Measurements from ENCODE around the gene TMEM52.
A peak's percentile ranks its signal among the peaks of the same experiment; 100 is the strongest.

TMEM52 gene

GRCh38 chr1:1914971-1915692, 3.9 kb downstream of the TMEM52 start, which contains the start of gene CALML6:
CALML6 (plus strand) TSS chr1:1915260; CDS start chr1:1915281, 21 bp downstream.
- no peak for DNase-seq (ENCODE audit: low read depth in 2 of 2)

DNA sequence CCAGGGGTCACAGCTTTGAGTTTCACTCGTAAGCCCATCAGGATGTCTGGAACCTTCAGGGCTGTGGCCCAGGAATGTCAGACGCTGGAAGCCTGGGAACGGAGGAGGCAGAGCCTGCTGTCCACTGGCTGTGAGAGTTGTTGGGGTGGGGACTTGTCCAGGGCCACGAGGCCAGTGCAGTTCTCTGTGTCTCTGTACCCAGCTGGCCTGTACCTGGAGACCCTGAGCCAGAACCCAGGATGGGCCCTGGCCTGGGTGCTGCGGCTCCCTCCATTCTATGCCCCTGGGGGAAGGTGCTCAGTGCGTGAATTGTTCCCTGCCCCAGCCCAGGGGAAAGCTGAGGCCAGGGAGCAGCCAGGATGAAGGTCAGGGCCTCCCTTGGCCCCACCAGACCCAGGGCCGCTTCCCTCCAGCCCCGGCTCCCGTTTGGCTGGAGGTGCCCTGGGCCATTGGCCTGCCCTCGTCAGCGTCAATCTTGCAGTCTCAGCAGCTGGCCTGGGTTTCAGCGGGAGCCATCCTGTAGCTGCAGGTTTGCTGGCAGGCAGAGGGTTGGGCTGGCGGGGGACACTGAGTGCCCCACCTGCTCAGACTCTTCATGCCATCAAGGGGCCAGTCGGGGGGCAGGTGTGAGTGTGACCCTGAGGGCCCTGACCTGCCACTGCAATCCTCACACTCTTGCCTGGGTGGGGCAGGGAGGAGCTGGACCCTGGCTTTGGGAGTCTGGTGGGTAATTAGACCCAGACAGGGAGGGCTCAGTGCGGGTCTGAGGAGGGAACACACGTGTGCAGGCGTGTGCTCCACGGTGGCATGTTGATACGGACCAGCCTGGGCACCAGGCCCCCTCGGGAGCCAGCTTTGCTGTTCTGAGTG, 4.7 kb downstream of the TMEM52 start:
- DNase-seq (ENCODE audit: low read depth in 2 of 2), result no peak

DNA sequence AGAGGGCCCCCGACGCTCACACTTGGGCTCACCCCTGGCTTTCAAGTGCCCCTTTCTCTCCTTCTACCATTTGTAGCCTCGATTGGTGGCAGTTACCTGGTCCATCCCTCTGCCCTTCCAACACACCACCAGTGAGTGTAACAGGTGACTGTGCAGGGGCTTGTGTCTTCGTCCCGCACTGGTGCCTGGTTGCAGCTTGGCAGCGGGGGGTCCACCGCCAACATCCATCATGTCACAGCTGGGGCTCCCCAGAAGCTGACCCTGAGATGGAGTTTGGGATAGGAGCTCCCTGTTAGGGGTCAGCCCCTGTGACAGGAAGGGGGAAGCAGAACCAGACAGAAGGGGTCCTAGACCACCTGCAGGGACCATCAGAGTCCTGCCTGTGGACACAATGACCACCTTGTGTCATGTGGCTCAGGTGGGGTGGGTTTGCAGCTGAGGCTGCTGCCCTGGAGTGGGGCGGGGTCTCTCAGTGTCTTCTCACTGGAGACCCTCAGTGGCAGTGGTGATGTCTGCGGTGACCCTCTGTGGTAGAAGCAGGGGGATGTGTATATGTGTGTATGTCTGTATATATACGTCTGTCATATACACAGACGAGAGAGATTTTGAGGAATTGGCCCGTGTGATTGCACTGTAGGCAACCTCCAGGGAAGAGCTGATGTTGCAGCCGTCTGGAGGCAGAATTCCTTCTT, 7.6 kb downstream of the TMEM52 start:
- DNase-seq (ENCODE audit: low read depth in 2 of 2), result no peak

DNA sequence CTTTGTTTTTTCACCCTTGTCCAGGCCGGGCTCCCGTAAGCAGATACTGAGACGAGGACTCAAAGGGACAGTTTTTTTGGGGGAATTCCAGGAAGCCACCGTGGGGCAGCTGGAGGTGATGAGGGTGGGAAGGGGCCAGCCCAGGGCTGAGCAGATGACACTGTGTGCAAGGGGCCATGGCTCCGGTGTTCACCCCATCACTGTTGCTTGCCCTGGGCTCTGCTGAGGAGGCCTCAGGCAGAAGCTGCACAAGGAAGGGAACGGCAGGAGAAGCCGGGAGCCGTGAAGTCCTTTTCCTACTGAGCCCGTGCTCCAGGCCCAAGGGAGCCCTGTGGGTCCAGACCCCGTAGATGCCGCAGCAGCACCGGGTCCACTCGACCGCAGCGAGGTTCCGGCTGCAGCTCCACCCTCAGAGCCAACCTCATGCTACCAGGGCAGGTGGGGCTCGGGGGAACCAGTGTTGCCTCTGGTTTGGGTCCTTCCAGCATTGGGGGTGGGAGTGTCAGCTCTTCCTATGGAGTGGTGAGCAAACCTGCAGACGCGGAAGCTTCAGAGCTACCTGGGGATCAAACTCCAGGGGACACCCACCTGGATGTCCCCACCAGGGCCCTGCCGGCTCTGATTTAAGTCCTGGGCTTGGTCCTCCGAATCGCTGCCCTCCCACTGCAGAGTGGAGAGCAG, 8.3 kb downstream of the TMEM52 start:
- no peak for DNase-seq (ENCODE audit: low read depth in 2 of 2)

DNA sequence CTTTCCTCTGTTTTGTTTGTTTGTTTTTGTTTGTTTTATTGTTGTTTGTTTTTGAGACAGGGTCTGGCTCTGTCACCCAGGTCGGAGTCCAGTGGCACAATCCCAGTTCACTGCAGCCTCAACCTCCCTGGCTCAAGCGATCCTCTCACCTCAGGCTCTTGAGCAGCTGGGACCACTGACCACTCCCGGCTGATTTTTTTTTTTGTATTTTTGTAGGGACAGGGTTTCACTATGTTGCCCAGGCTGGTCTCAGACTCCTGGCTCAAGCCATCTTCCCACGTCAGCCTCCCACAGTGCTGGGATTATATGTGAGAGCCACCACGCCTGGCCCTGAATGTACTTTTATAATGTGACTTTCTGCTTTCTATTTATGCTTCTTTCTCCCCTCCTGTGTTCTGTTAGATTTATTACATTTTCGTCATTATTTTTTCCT, 9.0 kb downstream of the TMEM52 start:
- DNase-seq (ENCODE audit: low read depth in 2 of 2), result no peak

GRCh38 chr1:1908506-1908791, 10.6 kb downstream of the TMEM52 start:
- no peak for DNase-seq (ENCODE audit: low read depth in 2 of 2)

GRCh38 chr1:1907098-1907736, 11.9 kb downstream of the TMEM52 start:
- DNase-seq (ENCODE audit: low read depth in 2 of 2), result no peak

DNA sequence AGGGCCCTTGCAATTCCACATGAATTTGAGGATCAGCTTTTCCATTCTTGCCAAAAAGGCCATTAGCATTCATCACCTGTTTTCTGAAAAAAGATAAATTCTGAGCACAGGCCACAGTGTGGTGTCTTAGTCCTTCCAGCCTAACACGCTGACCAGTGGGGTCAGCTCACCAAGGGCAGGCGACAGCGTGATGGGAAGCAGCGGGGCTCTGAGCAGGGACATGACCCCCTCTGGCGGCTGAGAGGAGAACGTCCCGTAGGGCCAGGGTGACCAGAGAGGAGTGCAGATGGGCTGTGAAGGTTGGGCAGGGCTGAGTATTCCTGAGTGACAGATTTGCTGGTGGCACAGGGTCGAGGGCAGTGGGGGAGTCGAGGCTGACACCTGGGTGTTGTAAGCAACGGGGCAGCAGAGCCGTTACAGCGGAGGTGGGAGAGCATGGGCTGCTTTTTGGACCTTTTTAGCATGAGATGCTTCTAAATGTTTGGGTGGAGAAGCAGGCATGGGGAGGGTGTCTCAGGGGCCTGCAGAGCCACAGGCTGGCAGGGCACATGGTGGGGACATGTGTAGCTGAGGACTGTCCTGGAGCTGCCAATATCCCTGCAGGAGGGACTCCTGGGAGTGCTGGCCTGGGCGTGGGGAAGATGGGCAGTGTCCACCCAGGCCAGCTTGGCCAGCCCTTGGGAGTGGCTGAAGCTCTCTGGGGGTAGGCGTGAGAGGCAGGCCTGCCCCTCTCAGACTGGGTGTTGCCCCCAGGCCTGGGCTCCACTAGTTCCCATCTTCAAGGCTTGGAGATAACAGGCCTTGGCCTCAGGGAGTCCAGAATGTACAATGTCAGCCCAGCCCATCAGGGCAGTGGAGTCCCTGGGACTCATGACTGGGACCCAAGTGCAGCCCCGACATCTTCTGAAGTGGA, 12.6 kb downstream of the TMEM52 start:
- DNase-seq (ENCODE audit: low read depth in 2 of 2), result peak; percentile 35 to 45

- DNase-seq (ENCODE audit: low read depth in 2 of 2), result no peak
Observed at GRCh38 chr1:1903224-1903623, 15.9 kb downstream of the TMEM52 start.

- DNase-seq (ENCODE audit: low read depth in 2 of 2), result no peak
Observed at GRCh38 chr1:1901641-1902294, 17.3 kb downstream of the TMEM52 start.

- DNase-seq (ENCODE audit: low read depth in 2 of 2), result no peak
Observed at GRCh38 chr1:1900883-1901640, 18.0 kb downstream of the TMEM52 start.

DNA sequence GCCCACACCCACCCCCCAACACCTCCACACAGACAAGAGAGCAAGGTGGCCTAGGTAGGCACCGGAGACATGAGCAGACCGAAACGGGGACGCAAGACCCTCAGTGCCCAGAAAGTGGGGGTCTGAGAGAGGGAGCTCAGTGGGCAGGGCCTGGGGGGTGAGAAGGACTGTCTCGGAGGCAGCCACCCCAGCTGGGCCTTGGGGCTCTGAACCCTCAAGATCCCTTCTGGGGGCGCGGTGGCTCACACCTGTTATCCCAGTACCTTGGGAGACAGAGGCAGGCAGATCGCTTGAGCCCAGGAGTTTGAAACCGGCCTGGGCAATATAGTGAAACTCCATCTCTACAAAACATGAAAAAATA, 19.1 kb downstream of the TMEM52 start:
- no peak for DNase-seq (ENCODE audit: low read depth in 2 of 2)

- DNase-seq (ENCODE audit: low read depth in 2 of 2), result no peak
Observed at GRCh38 chr1:1899266-1899966, 19.7 kb downstream of the TMEM52 start.

- no peak for DNase-seq (ENCODE audit: low read depth in 2 of 2)
Observed at GRCh38 chr1:1898246-1898933, 20.7 kb downstream of the TMEM52 start.

- no peak for DNase-seq (ENCODE audit: low read depth in 2 of 2)
Observed at GRCh38 chr1:1895456-1896336, 23.4 kb downstream of the TMEM52 start.

DNA sequence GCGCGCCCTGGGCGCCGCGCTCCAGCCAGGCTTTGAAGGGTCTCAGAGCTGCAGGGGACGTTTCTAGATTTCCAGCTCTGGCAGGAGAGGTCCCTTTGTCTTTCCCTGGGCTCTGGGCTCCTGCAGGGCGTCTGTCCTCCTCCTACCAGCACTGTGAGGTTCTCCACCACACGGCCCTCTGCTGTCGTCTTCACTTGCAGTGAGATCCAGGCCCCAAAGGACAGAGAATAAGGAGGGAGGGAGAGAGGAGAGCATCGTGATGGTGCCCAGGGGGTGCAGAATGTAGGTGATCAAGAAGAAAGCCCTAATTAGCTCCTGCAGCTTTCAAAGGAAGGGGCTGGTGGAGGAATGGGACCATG, 24.0 kb downstream of the TMEM52 start:
- no peak for DNase-seq (ENCODE audit: low read depth in 2 of 2)
